DMS153 treated with DMSO at 0.1 percent for 48 hours (cell line): ENCODE data around the gene KCNJ11.

Source experiments
- DNase-seq: peaks from one replicate; lab custom pipeline; 2025; ENCODE audit not compliant: unreplicated experiment; lab: John Stamatoyannopoulos, UW

The KCNJ11 gene

GRCh38 chr11:17392872-17393271 lies 4.4 kb upstream of the KCNJ11 start:
- DNase-seq, result no peak

- peak; percentile 39 for DNase-seq
These were observed 3.3 kb upstream of the KCNJ11 start for GRCh38 chr11:17391493-17392355.

GRCh38 chr11:17389957-17390649 lies 1.6 kb upstream of the KCNJ11 start:
- no peak for DNase-seq

- DNase-seq, result peak; percentile 93
These were observed 925 bp upstream of the KCNJ11 start for GRCh38 chr11:17389211-17389956.

GRCh38 chr11:17387811-17388210 lies 648 bp downstream of the KCNJ11 start:
- no peak for DNase-seq

GRCh38 chr11:17387254-17387653 lies 1.2 kb downstream of the KCNJ11 start:
- DNase-seq, result no peak

- DNase-seq, result no peak
These were observed 2.0 kb downstream of the KCNJ11 start for GRCh38 chr11:17386331-17387084.

GRCh38 chr11:17385926-17386325 lies 2.5 kb downstream of the KCNJ11 start:
- DNase-seq, result no peak

GRCh38 chr11:17385492-17385891 lies 3.0 kb downstream of the KCNJ11 start:
- no peak for DNase-seq

- peak; percentile 47 for DNase-seq
These were observed 4.4 kb downstream of the KCNJ11 start for GRCh38 chr11:17384002-17384511.

- no peak for DNase-seq
These were observed 5.0 kb downstream of the KCNJ11 start for GRCh38 chr11:17383461-17383860.

GRCh38 chr11:17382046-17382728 lies 6.3 kb downstream of the KCNJ11 start:
- DNase-seq, result no peak

GRCh38 chr11:17381156-17381555 lies 7.3 kb downstream of the KCNJ11 start:
- DNase-seq, result no peak

- DNase-seq, result no peak
These were observed 8.9 kb downstream of the KCNJ11 start for GRCh38 chr11:17379383-17380180.

- DNase-seq, result no peak
These were observed 9.8 kb downstream of the KCNJ11 start for GRCh38 chr11:17378655-17379054.

- no peak for DNase-seq
These were observed 12.0 kb downstream of the KCNJ11 start for GRCh38 chr11:17376493-17376892.

GRCh38 chr11:17375547-17375946 lies 12.9 kb downstream of the KCNJ11 start:
- DNase-seq, result no peak

- no peak for DNase-seq
These were observed 16.8 kb downstream of the KCNJ11 start for GRCh38 chr11:17371614-17372013.

- DNase-seq, result no peak
These were observed 18.7 kb downstream of the KCNJ11 start for GRCh38 chr11:17369684-17370243.
